ENCODE data around the gene TRIM73.
"Not testable (repeated sequence)": the region's sequence is repeated elsewhere in the genome, so short reads cannot be mapped to it uniquely, and the experiment has no call there.

TRIM73 gene

DNA sequence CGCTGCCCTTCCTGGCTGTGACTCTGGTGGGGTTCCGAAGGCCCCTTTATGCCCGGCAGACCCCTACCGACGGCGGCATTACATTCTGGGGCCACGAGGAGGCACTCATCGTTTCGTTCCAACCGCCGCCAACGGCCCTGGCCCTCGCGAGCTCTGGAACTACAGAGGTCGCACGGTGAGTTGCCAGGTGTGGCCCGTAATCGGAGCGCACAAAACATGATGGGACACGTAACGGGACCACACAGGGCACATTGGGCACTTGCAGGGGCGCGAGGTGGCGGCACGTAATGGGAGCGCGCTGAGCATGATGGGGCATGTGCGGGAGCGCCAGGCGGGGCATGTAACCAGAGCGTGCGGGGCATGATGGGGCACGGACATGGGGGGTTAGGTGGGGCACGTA, at the start of gene TRIM73:
Gene TRIM73, plus strand, starts transcription at position 301 of the 400 bp plus-strand sequence. CDS start 3,305 bp downstream, outside the sequence.
- not testable (repeated sequence) for DNase-seq

DNA sequence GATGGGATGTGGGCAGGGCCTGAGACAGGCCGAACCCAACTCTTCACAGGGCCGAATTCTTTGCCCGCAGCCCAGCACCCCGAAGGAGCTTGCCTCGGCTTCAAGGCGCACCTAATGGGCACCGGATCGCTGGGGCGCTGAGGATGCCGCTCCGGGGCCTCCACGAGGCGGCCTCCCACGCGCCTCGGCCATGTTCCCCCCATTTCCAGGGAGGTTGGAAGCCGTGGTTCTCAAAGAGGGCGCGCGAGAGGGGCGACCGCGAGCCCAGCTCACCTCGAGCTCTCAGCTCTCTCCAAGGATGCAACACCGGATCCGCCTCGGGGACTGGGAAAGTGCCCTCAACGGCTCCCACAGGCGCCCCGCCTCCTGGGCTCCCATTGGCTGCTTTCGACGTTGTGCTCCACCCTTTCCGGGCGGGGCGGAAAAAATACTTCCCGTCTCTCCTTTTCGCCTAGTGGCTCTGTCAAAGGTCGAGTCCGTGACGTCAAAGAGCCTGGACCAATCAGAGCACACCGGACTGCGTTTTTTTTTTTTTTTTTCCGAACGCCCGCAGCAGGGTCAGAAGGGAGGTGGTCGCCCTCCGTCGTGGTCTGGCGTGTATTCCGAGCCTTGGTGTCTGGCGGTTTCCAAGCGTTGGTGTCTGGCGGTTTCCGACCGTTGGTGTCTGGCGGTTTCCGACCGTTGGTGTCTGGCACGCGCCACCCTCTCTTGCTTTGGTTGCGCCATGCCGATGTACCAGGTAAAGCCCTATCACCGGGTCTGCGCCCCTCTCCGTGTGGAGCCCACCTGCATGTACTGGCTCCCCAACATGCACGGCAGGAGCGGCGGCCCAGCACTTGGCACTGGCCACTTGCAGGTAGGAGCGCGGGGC, 36.5 kb upstream of the TRIM73 start:
- DNase-seq: peak; percentile 0

DNA sequence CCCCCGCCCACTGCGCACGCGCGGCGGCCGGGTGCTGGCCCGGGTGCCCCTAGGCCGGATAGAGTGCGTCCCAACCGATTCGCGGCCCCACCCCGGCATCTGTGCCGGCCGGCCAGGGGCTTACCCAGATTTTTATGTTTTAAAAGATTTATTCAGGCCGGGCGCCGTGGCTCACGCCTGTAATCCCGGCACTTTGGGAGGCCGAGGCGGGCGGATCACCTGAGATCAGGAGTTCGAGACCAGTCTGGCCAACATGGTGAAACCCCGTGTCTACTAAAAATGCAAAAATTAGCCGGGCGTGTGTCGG, 35.9 kb upstream of the TRIM73 start:
- not testable (repeated sequence) for DNase-seq

DNA sequence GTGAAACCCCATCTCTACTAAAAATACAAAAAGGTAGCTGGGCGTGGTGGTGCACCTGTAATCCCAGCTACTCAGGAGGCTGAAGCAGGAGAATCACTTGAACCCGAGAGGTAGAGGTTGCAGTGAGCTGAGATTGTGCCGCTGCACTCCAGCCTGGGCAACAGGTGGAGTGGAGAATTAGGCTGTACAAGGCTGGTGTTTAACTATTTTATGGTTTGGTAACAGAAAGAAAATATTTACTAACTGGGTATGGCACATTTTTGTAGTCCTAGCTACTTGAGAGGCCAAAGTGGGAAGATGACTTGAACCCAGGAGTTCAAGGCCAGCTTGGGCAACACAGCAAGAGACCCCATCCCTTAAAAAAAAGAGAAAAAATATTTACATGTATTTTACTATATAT, 31.4 kb upstream of the TRIM73 start:
- not testable (repeated sequence) for DNase-seq

DNA sequence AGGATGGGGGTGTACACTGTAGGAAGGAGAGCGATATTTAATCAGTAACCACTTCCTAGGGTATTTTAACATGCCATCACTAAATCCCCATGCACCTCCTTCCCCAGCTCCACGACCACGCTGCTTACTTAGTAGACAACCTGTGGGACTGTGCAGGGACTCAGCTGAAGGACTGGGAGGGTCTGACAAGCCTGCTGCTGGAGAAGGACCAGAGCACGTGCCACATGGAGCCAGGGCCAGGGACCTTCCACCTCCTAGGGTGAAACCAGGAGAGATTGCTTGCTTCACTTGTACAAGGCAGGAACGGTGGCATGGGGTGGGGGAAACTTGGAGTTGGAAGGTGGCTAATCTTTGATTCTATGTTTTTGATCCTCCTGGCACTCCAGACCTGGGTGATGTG, 28.8 kb upstream of the TRIM73 start:
- not testable (repeated sequence) for DNase-seq

DNA sequence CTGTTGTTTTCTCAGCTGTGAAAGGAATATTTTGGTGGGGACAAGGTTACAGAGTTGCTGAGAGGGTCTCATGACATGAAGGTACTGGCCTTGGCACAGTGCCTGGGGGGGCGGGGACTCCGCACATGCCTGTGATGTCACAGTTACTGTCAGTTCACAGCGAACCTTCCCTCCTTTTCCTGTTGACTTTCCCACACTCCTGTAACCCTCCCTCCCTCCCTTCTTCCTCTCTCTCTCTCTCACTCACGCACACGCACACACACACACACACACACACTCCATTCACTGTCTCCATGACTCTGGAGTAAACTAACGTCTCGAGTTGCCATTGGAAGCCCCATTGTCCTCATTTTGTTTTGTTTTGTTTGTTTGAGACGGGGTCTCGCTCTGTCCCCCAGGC, 28.1 kb upstream of the TRIM73 start:
- not testable (repeated sequence) for DNase-seq

DNA sequence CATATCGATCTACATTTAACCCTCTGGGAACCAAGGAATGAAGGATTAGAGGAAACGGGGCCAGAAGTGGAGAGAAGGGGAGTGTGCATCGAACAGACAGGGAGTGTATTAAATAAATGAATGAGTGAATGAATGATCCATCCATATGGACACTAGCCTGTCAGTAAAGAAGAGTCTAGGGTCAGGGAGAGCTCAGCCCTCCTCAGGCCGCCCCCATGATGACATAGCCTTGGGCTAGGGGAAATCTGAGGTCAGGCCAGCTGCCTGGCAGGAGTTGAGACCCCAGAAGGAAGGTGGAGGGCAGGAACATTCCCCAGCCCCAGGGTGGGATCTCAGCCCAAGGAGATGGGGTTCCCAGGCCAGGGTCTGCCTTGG, 21.3 kb upstream of the TRIM73 start:
- not testable (repeated sequence) for DNase-seq

DNA sequence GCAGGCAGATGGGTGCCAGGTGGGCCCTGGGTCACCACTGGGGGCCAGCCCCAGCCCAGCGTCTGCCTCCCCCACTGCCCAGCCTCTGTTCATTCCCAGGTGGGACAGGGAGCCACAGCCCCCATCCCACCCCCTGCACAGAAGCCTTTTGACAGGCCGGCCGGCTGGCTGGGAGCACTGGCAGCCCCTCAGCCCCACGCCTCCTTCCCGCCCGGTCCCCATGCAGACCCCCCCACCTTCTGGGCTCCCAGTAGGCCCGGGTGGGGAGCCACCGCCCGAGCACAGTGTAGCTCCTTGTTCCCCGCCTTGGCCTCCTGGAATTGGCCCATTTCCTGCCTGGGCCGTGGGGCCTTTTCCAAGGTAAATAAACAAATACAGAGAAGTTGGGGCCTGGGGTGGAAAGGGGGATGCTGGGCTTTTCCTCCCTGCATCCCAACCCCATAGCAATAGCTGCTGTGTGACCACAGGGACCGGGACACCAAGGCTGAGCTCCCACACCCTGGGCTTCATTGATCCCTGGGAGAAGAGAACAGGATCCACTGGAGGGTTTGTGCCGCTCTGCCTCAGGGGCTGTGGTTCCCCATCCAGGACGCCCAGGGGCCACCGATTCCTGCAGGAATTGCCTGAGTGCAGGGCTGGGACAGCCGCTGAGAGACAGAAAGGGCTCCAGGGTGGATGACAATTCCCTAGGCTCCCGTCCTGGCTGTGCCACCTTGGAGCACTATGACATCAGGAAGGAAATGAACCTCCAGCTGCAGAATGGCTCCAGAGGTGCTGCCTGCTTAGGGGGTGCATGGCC, 20.7 kb upstream of the TRIM73 start:
- DNase-seq: not testable (repeated sequence)

DNA sequence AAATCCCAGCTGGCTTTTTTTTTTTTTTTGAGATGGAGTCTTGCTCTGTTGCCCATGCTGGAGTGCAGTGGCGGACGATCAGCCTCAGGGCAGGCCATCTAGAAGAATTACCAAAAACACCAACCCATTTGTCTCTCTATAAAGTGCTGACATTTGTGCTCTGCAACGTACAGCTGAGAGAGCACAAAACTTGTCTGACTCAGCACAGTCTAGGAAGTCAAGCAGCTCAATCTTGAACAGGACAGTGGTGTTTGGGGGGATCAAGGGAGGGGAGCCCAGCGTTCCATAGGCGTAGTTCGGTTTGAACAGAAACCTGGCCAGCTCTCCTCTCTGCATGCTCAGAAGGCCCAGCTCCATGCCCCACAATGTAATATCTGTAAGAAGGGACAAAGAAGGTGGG, 2.2 kb upstream of the TRIM73 start:
- not testable (repeated sequence) for DNase-seq

DNA sequence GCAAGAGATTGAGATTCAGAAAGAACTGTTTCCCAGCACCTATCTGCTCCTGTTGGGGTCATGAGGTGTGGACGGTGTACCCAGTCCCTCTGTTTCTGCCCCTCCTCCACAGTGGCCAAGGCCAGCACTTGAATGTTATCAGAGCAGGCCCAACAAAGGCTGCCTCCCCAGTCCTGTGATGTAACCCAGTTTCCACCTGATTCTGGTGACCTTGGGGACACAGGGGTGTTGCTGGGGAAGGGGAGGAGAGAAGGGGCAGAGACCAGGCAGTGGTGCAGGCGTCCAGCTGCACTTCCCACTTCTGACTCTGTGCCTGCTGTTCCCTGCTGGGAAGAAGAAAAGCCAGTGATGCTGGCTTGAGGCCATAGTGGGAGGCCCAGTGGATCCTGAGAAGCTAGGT, 2.4 kb downstream of the TRIM73 start:
- not testable (repeated sequence) for DNase-seq

DNA sequence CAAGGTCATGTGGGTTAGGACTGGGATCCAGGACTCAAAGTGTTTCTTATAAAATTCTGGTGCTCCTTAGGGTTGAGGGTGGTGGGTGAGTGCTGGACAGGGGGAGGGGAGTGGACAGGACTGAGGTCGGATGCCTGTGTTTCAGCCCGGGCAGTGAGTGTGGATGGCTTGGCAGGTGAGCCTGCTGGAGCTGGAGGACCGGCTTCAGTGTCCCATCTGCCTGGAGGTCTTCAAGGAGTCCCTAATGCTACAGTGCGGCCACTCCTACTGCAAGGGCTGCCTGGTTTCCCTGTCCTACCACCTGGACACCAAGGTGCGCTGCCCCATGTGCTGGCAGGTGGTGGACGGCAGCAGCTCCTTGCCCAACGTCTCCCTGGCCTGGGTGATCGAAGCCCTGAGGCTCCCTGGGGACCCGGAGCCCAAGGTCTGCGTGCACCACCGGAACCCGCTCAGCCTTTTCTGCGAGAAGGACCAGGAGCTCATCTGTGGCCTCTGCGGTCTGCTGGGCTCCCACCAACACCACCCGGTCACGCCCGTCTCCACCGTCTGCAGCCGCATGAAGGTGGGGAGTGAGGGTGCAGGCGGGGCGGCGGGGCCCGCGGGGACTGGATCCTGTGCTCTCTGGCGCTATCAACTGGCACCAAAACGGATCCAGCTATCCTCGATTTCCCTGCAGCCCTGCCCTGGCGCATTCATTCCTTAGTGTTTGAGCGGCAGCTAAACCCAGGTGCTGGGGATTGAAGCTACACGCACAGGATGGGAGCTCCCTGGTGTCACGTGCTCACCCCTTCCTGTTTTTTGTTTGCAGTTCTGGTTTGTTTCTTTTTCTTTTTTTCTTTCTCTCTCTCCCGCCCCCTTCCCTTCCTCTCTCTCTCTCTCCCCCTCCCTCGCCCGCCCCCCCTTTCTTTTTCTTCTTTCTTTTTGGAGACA, 3.6 kb downstream of the TRIM73 start:
- DNase-seq: not testable (repeated sequence)

DNA sequence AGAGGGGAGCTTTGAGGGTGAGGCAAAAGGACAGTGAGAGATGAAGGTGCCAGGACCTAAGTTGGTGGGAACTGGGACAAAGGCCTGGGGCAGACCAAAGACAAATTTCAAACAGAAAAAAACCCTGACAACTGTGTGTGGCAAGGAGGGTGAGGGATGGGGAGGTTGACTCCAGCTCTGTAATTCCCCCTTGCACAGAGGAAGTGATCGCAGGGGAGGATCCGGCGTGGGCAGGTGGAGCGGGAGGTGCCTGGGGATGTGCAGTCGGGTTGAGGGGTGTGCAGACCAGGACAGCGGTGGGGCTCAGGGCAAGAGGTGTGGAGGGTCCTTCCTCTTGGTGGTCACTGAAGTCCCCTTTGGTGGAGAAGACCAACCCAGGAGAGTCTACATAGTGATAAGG, 5.1 kb downstream of the TRIM73 start:
- not testable (repeated sequence) for DNase-seq

DNA sequence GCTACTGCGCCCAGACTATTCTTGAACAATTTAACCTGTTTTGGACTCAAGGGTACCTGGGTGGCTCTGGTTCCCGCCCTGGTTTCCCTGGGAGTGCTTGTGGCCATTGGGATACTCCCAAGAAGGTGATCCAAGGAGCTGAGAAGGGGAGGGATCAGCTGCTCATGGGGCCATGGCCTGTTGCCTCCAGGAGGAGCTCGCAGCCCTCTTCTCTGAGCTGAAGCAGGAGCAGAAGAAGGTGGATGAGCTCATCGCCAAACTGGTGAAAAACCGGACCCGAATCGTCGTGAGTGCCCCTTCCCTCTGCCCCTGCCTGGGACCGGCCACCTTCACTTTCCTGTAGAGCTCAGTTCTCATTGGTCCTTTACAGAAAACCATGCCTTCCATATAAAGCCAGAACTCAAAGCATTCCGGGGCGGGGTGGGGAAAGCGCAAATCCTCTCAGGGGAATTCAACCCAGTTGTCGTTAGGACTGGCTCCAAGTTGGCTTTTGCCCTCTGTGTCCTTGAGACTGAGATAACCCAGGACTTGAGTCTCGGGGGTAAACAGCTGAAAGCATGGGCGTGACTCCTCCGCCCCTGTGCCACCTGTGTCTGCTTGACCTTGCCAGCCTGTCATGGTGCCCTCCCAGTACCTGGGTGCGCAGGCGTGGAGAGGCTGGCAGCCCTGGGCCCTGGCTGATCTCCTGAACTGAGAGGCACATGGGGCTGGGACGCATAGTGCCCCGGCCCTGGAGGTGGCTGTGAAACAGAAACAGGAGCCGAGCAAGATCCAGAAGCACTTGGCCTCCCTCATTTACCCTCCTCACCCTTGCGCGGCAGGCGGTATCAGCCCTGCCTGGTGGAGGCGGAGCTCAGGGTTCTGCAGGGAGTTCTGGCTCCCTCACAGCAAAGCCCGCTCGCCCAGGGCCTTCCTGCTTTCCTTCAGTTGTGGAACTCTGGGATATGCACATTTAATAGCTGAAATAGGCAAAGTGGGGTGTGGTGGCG, 8.3 kb downstream of the TRIM73 start:
- not testable (repeated sequence) for DNase-seq

DNA sequence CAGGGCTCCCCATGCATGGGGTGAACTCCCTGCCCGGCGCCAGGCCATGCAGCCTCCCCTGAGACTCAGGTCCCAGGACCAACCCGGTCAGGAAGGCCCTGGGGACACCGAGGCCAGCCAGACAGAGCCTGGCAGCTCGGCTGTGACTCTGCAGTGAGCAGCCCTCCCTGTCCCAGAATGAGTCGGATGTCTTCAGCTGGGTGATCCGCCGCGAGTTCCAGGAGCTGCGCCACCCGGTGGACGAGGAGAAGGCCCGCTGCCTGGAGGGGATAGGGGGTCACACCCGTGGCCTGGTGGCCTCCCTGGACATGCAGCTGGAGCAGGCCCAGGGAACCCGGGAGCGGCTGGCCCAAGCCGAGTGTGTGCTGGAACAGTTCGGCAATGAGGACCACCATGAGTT, 9.2 kb downstream of the TRIM73 start:
- not testable (repeated sequence) for DNase-seq

DNA sequence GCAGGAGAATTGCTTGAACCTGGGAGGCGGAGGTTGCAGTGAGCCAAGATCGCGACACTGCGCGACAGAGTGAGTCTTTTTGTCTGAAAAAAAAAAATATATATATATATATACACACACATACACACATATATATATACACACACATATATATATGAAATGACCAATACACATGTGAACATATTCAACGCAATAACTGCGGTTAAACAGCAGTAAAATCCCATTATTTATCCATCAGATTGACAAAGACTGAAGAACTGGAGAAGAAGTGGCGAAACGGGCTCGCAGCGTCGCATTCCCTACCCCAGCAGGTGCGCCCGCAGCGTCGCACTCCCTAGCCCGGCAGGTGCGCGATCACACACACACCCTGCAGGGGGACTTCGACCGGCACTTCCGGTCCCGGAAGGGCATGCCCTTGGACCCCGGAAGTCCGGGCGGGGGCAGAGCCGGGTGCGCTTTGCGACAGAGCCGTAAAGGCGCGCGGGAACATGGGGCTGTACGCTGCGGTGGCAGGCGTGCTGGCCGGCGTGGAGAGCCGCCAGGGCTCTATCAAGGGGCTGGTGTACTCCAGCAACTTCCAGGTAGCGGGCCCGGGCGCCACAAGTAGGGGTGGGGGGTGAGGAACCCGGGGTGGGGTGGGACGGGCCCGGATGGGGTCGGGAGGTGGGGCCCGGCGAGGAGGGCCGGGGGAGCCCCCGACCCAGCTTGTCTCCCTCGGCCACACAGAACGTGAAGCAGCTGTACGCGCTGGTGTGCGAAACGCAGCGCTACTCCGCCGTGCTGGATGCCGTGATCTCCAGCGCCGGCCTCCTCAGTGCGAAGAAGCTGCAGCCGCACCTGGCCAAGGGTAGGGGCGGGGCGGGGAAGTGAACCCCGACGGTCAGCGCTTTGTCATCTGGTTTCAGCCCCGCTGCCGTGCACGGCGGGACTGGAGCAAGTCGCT, 14.7 kb downstream of the TRIM73 start:
- DNase-seq: not testable (repeated sequence)

DNA sequence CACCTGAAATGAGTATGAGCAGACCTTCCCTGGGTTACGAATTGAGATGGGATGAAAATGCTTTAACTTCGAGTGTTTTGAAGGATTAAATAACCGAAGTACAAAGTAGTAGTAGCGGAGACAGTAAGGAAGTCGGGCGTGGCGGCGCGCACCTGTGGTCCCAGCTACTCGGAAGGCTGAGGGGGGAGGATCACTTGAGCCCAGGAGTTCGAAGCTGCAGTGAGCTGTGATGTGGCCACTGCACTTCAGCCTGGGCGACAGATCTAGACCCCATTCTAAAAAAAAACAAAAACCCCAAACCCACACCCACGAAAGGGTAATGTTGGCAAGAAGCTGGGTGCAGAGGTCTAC, 15.4 kb downstream of the TRIM73 start:
- not testable (repeated sequence) for DNase-seq

DNA sequence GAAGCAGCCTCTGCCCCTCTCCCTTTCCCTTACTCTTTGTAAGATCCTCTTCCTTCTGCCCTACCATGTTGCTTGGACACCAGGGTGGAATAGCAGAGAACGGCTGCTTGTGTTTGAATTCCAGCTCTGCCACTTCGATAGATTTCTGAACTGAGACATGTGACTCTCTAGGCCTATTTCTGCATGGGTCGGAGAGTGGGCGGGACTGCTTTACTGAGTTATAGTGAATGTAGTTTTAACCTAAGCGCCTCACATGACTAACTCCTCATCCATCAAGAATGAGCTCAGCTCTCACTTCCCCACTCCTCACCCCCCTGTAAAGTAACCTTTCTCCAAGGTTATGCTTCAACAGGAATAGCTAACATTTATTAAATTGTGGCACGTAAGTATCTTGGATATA, 18.8 kb downstream of the TRIM73 start:
- DNase-seq: not testable (repeated sequence)

DNA sequence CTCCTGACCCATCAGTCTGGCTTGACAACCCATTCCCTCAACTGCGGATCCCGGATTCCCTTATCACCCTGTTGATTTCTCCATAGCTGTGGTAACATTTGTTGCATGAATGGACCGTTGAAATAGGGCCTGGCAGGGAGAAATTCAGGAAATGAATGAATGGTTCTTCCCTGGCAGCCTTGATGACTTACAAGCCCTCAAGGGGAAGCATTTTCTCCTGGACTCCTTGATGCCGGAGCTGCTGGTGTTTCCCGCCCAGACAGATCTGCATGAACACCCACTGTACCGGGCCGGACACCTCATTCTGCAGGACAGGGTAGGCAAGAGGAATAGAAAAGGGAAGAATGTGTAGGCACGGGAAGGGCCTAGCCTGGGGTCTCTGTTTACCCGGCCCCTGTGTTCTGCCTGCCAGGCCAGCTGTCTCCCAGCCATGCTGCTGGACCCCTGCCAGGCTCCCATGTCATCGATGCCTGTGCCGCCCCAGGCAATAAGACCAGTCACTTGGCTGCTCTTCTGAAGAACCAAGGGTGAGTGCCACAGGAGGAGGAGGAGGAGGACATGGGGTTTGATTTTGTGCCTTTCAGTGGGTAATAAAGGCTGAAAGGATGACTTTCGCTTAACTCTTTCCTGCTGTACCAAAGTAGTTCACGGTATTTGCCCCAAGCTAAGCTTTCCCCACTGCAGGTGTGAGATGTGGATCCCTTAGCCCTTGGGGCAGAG, 19.4 kb downstream of the TRIM73 start:
- DNase-seq: not testable (repeated sequence)

DNA sequence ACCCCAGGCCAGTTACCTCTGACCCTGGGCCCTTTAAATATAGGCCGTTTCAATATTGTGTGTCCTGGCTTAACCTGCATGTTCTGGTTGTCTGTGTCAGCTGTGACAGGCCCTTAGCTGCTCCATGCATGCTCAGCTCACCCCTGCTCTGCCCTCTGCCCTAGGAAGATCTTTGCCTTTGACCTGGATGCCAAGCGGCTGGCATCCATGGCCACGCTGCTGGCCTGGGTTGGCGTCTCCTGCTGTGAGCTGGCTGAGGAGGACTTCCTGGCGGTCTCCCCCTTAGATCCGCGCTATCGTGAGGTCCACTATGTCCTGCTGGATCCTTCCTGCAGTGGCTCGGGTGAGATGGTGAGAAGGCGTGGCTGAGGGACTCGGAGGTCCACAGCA, 20.0 kb downstream of the TRIM73 start:
- DNase-seq: not testable (repeated sequence)
